Measurements from ENCODE around the gene SNX3. TPM values are rescaled to one million over a fixed set of nuclear protein-coding genes. Genes with fewer than 3 reads are reported as not detected.

Gene SNX3
- polyA plus RNA-seq, 1 donor from 2014 or later, result 135 TPM

DNA sequence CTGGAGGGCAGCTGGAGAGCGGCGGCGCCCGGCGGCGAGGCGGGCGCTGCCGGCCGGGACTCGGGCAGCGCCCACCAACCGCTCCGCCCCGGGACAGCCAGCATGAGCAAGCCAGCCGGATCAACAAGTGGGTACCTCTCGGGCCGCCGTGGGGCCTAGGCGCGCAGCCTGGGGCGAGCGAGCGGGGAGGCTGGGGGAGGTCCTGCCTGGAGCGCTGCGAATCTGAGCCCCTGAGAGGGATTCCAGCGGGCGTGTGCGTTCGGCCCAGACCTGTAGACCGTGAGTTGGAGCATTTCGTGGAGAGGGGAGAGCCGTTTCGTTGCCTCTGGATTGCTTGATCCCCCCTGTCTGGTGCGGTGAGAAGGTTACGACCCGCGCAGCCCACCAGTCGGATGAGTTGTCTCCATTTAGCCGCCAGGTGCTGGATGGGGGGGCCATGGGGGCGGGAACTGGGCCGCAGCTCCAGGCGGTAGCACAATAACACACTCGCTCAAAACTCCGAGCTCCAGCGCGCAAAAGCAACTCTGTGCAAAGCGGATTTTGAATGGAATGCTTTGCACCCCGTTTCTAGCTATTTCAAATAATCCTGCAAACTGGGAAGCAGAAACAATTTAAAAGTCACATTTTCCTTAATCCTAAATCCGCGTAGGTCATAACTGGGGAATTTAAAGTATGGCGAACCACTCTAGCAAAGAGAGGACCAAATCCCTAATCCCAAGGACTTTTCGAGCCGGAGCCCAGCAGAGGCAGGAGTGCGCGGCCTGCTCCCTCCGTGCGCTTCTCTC lies 94.0 kb downstream of the SNX3 start:
- Histone ChIP-seq H3K4me2 (ENCODE audit: low read length) (no peak overlapping the region), H4K20me1 (ENCODE audit: insufficient read depth) (no peaks in the 10 kb centered on the region), H3K9ac (ENCODE audit: low read length) (no peak overlapping the region), H2AFZ (ENCODE audit: low read depth, low read length) (no peak overlapping the region), H3K9me3 (ENCODE audit: low read length) (no peaks in the 10 kb centered on the region), H3K27me3 (ENCODE audit: insufficient read depth, low read depth, low read length) (peaks cover 100% of the 10 kb centered on the region), H3K9me2 (ENCODE audit: insufficient read depth, low read length) (no peaks in the 10 kb centered on the region), H3K27ac (ENCODE audit: low read length) (no peak overlapping the region), H3K36me3 (ENCODE audit: insufficient read depth, low read length) (no peaks in the 10 kb centered on the region), H3F3A (ENCODE audit: insufficient read depth, low read length, poor library complexity, severe bottlenecking) (no peaks in the 10 kb centered on the region), H3K4me3 (ENCODE audit: low read length) (no peak overlapping the region), H3K79me2 (replicated peaks; ENCODE audit: insufficient read depth, low read length) (peaks cover 43% of the 10 kb centered on the region)
- TF ChIP-seq MXI1 (conservative IDR thresholded peaks at IDR 0.05; ENCODE audit: poor library complexity, severe bottlenecking) (no peak), EZH2 (IDR thresholded peaks at IDR 0.05; ENCODE audit: borderline replicate concordance, insufficient read depth, low read length, poor library complexity, severe bottlenecking) (no peak), RAD21 (conservative IDR thresholded peaks at IDR 0.05) (no peak)
- TF ChIP-seq, protein P1, sequence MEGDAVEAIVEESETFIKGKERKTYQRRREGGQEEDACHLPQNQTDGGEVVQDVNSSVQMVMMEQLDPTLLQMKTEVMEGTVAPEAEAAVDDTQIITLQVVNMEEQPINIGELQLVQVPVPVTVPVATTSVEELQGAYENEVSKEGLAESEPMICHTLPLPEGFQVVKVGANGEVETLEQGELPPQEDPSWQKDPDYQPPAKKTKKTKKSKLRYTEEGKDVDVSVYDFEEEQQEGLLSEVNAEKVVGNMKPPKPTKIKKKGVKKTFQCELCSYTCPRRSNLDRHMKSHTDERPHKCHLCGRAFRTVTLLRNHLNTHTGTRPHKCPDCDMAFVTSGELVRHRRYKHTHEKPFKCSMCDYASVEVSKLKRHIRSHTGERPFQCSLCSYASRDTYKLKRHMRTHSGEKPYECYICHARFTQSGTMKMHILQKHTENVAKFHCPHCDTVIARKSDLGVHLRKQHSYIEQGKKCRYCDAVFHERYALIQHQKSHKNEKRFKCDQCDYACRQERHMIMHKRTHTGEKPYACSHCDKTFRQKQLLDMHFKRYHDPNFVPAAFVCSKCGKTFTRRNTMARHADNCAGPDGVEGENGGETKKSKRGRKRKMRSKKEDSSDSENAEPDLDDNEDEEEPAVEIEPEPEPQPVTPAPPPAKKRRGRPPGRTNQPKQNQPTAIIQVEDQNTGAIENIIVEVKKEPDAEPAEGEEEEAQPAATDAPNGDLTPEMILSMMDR (IDR thresholded peaks at IDR 0.05; ENCODE audit: poor library complexity, severe bottlenecking), result no peak

DNA sequence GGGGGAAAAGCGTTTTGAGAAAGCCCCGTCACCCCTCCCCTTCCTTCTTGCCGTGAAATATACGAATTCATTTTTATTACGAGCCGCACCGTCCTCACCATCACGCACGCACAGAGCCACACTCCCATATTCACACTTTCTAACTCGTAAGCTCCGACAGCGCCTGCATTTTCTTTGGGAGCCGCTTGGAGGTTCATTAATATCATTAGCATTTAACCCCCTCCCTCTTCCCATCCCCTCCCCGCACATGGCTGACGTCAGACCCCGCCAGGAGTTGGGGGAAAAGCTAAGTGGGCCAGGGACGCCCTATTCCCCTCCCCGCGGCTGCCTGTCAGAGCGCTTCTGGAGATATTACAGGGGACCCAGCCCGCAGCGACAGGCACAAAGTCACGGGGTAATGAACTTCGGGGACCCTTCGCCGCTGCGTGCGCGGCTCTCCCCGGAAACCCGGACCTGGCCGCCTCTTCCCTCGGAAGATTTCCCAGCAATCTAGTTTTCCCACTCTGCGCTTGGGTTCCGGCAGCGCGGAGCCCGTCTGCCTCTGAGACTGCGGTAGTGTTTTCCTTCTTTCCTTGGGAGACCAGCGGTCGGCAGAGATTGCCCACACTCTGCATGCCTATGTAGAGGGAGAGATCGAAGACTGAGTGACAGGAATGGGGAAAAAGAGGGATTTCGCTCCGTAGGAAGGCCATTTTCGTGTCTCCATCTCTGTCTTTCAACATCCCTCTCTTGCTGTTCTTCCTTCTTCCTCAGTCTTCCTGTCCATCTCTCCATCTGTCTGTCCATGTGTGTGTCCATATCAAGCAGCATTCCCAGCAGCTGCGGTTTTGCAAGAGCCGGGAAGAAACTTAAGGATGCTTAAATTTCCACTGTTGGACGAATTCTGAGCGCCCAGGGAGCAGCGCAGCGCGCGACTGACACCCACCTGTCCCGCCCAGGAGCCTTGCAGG lies 94.9 kb downstream of the SNX3 start, which contains the start of gene NR2E1:
NR2E1 (plus strand) TSS at position 309 of the 950 bp plus-strand sequence. CDS start 744 bp downstream, outside the sequence.
- H3K36me3 ChIP-seq (ENCODE audit: insufficient read depth, low read length), result no peaks in the 10 kb centered on the region
- no peaks in the 10 kb centered on the region for H4K20me1 ChIP-seq (ENCODE audit: insufficient read depth)
- no peaks in the 10 kb centered on the region for H3K9me3 ChIP-seq (ENCODE audit: low read length)
- no peak within 1 kb of the TSS for H2AFZ ChIP-seq (ENCODE audit: low read depth, low read length)
- H3K27ac ChIP-seq (ENCODE audit: low read length), result no peak within 1 kb of the TSS
- TF ChIP-seq POLR2AphosphoS5 (IDR thresholded peaks at IDR 0.05), result peak; percentile 19
- no peak for TF ChIP-seq TAF1 (IDR thresholded peaks at IDR 0.05; ENCODE audit: low read depth)
- TF ChIP-seq, protein P1 (IDR thresholded peaks at IDR 0.05; ENCODE audit: poor library complexity, severe bottlenecking), result peak; percentile 33
- H3F3A ChIP-seq (ENCODE audit: insufficient read depth, low read length, poor library complexity, severe bottlenecking), result no peaks in the 10 kb centered on the region
- H3K79me2 ChIP-seq (replicated peaks; ENCODE audit: insufficient read depth, low read length), result peaks cover 43% of the 10 kb centered on the region
- peak within 1 kb of the TSS; percentile 33 for H3K9ac ChIP-seq (ENCODE audit: low read length)
- peak within 1 kb of the TSS; percentile 41 for H3K4me2 ChIP-seq (ENCODE audit: low read length)
- H3K27me3 ChIP-seq (ENCODE audit: insufficient read depth, low read depth, low read length), result peaks cover 100% of the 10 kb centered on the region
- peak within 1 kb of the TSS; percentile 61 for H3K4me3 ChIP-seq (ENCODE audit: low read length)
- no peaks in the 10 kb centered on the region for H3K9me2 ChIP-seq (ENCODE audit: insufficient read depth, low read length)
